HG03469 (cell line): ENCODE data around the gene CNGB1.
"Not testable (repeated sequence)": the region's sequence is repeated elsewhere in the genome, so short reads cannot be mapped to it uniquely, and the experiment has no call there.

Experiments used
- ATAC-seq: cut with Tn5 transposase; IDR thresholded peaks from one replicate; pipeline ENCODE4 v1.9.1; 2021; ENCODE audit warnings: mild to moderate bottlenecking, moderate library complexity, moderate number of reproducible peaks; ENCODE audit not compliant: unreplicated experiment

The CNGB1 gene

GRCh38 chr16:57837305-57838125 is 133.4 kb downstream of the CNGB1 start:
- ATAC-seq = no peak

GRCh38 chr16:57835439-57835838 is 135.5 kb downstream of the CNGB1 start:
- ATAC-seq = not testable (repeated sequence)

- ATAC-seq = no peak
These were observed 136.0 kb downstream of the CNGB1 start for GRCh38 chr16:57834936-57835335.
